Measurements from ENCODE around the gene OSBP2.

- TF ChIP-seq POLR2A (IDR thresholded peaks at IDR 0.05): no peak
- TF ChIP-seq EP300 (IDR thresholded peaks at IDR 0.05): no peak
- no peak for TF ChIP-seq CTCF (IDR thresholded peaks at IDR 0.05)
Observed at GRCh38 chr22:30875481-30876215, 181.0 kb downstream of the OSBP2 start.

Measured in tibial nerve (tissue), 4 donors.